Endodermal cell (in vitro differentiated cells): Measurements from ENCODE around the gene CACUL1. TPM values are rescaled to one million over a fixed set of nuclear protein-coding genes. Genes with fewer than 3 reads are reported as not detected.

ENCODE experiments used
- DNase-seq: peaks from one replicate; pipeline ENCODE4 v3.0.0-alpha.2; 2017
- H3K27ac ChIP-seq: 2 replicates; pipeline ENCODE4 v1.5.1; 2013; ENCODE audit warnings: mild to moderate bottlenecking, low read depth, low read length, moderate library complexity
- H3K27me3 ChIP-seq: 2 replicates; pipeline ENCODE4 v1.6.1; 2013; ENCODE audit warnings: mild to moderate bottlenecking, low read length, moderate library complexity; ENCODE audit not compliant: insufficient read depth, control insufficient read depth, poor library complexity, severe bottlenecking
- H3K36me3 ChIP-seq: 2 replicates; pipeline ENCODE4 v1.7.0; 2013; ENCODE audit warnings: mild to moderate bottlenecking, low read length, moderate library complexity; ENCODE audit not compliant: control insufficient read depth, insufficient read depth
- H3K4me1 ChIP-seq: one replicate; pipeline ENCODE4 v1.7.0; 2013; ENCODE audit warnings: low read length; ENCODE audit not compliant: control insufficient read depth, insufficient read depth
- H3K4me3 ChIP-seq: 2 replicates; pipeline ENCODE4 v1.5.1; 2013; ENCODE audit warnings: mild to moderate bottlenecking, low read length, moderate library complexity
- H3K9ac ChIP-seq: 2 replicates; pipeline ENCODE4 v1.6.1; 2013; ENCODE audit warnings: mild to moderate bottlenecking, low read length, moderate library complexity; ENCODE audit not compliant: poor library complexity, severe bottlenecking; ENCODE audit errors: extremely low read depth
- H3K9me3 ChIP-seq: 2 replicates; pipeline ENCODE4 v1.6.1; 2013; ENCODE audit warnings: mild to moderate bottlenecking, low read length, moderate library complexity; ENCODE audit not compliant: control insufficient read depth
- H3K27ac Mint-ChIP-seq: 2 replicates; pipeline ENCODE4 v1.8.0; 2020; ENCODE audit warnings: mixed read lengths
- H3K27me3 Mint-ChIP-seq: 2 replicates; pipeline ENCODE4 v1.8.0; 2021; ENCODE audit warnings: mild to moderate bottlenecking, mixed read lengths; ENCODE audit not compliant: insufficient read depth
- H3K36me3 Mint-ChIP-seq: 2 replicates; pipeline ENCODE4 v1.8.0; 2020; ENCODE audit warnings: low read depth, mixed read lengths
- H3K4me1 Mint-ChIP-seq: 2 replicates; pipeline ENCODE4 v1.8.0; 2020; ENCODE audit warnings: mixed read lengths
- H3K4me3 Mint-ChIP-seq: 2 replicates; pipeline ENCODE4 v1.8.0; 2020; ENCODE audit warnings: mild to moderate bottlenecking, moderate library complexity, mixed read lengths
- H3K9me3 Mint-ChIP-seq: 2 replicates; pipeline ENCODE4 v1.8.0; 2020; ENCODE audit warnings: mild to moderate bottlenecking, mixed read lengths
- whole genome bisulfite sequencing, 2 experiments: methylation state at CpG; one replicate each; pipeline versions ENCODE4 v1.1.5 to v1.1.7; 2013; ENCODE audit warnings: missing lambda C conversion rate in 2 of 2, mixed read lengths in 1 of 2; ENCODE audit not compliant: insufficient coverage in 1 of 2, insufficient read length in 1 of 2; 5-methylcytosine and 5-hydroxymethylcytosine counted together
- total RNA-seq, 2 donors: library from RNA; stranded (reverse); fragmentation: NEBNext Ultra II Directional in 1 of 2; extraction: Animal tissue kit (Norgen Biotek cat#: 25700) in 1 of 2; gene quantifications; 2 replicates in 1 of 2; 3 replicates in 1 of 2; pipeline ENCODE4 v1.2.1, GENCODE V29; 2021
- TF ChIP-seq, protein P1 (sequence below): fragments of 200-600 bp; sonication (generic); conservative IDR thresholded peaks from 2 replicates; pipeline ENCODE4 v1.5.0; 2021; ENCODE audit warnings: antibody characterized with exemption, mild to moderate bottlenecking

The CACUL1 gene
- total RNA-seq, 2 donors from 2014 or later, result 37.5 to 38.9 TPM

DNA sequence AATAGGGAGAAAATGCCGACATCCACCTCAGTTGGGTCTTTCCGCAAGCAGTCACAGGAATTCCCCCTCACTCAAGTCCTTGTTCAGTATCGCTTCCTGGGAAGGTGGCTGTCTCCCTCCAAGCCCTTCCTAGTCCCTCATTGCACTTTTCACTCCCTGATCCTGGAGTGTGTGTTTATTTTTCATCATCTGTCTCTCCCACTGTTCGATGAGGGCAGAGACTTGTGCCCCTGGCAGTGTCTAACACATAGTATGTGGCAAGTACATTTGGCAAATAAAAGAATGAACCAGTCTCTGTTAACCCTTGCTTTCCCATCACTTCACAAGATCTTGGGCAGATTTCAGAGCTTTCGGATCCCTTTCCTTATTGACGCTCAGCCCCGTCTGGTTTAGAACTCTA, 24.0 kb upstream of the CACUL1 start:
- H3K4me1 ChIP-seq, result no peaks in the 10 kb centered on the region
- H3K9me3 ChIP-seq, result peaks cover 5% of the 10 kb centered on the region
- TF ChIP-seq, protein P1, sequence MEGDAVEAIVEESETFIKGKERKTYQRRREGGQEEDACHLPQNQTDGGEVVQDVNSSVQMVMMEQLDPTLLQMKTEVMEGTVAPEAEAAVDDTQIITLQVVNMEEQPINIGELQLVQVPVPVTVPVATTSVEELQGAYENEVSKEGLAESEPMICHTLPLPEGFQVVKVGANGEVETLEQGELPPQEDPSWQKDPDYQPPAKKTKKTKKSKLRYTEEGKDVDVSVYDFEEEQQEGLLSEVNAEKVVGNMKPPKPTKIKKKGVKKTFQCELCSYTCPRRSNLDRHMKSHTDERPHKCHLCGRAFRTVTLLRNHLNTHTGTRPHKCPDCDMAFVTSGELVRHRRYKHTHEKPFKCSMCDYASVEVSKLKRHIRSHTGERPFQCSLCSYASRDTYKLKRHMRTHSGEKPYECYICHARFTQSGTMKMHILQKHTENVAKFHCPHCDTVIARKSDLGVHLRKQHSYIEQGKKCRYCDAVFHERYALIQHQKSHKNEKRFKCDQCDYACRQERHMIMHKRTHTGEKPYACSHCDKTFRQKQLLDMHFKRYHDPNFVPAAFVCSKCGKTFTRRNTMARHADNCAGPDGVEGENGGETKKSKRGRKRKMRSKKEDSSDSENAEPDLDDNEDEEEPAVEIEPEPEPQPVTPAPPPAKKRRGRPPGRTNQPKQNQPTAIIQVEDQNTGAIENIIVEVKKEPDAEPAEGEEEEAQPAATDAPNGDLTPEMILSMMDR, result no peak
- peaks cover 22% of the 10 kb centered on the region for H3K9me3 Mint-ChIP-seq
- H3K4me1 Mint-ChIP-seq, result no peaks in the 10 kb centered on the region
- H3K36me3 ChIP-seq, result no peaks in the 10 kb centered on the region
- peaks cover 9% of the 10 kb centered on the region for H3K27me3 Mint-ChIP-seq
- no peaks in the 10 kb centered on the region for H3K27me3 ChIP-seq
- no peak overlapping the region for H3K4me3 ChIP-seq
- H3K27ac Mint-ChIP-seq, result no peak overlapping the region
- no peak for DNase-seq
- WGBS, 2 experiments, result 94 to 96% methylated on average over 4 to 7 of the region's 7 CpGs
- no peak overlapping the region for H3K27ac ChIP-seq
- H3K4me3 Mint-ChIP-seq, result no peak overlapping the region
- H3K36me3 Mint-ChIP-seq, result no peaks in the 10 kb centered on the region
- no peak overlapping the region for H3K9ac ChIP-seq

DNA sequence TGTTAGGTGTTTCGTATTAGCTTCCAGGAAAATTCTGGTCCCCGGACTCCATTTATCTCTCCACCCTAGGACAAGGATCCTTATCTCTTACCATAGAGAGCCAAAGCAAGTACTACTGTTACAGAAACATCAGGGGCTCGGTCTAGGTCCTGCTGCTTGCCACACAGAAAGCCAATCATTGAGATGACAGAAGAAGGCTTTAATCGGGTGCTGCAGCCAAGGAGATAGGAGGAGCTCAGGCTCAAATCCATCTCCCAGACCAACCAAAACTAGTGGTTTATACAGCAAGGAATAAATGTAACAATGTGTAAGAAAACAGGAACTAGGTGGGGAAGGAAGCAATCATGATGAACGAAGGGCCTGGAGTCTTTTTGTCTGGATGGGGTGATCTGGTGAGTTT, 22.2 kb upstream of the CACUL1 start:
- no peak overlapping the region for H3K27ac Mint-ChIP-seq
- DNase-seq, result no peak
- no peak overlapping the region for H3K9ac ChIP-seq
- H3K36me3 ChIP-seq, result no peaks in the 10 kb centered on the region
- no peaks in the 10 kb centered on the region for H3K36me3 Mint-ChIP-seq
- no peaks in the 10 kb centered on the region for H3K4me1 ChIP-seq
- peaks cover 22% of the 10 kb centered on the region for H3K9me3 Mint-ChIP-seq
- 71 to 82% methylated on average over 2 to 5 of the region's 5 CpGs for WGBS, 2 experiments
- no peak overlapping the region for H3K4me3 ChIP-seq
- TF ChIP-seq, protein P1, result no peak
- H3K27me3 Mint-ChIP-seq, result peaks cover 12% of the 10 kb centered on the region
- no peaks in the 10 kb centered on the region for H3K27me3 ChIP-seq
- no peak overlapping the region for H3K4me3 Mint-ChIP-seq
- no peaks in the 10 kb centered on the region for H3K4me1 Mint-ChIP-seq
- H3K9me3 ChIP-seq, result peaks cover 5% of the 10 kb centered on the region
- H3K27ac ChIP-seq, result no peak overlapping the region

DNA sequence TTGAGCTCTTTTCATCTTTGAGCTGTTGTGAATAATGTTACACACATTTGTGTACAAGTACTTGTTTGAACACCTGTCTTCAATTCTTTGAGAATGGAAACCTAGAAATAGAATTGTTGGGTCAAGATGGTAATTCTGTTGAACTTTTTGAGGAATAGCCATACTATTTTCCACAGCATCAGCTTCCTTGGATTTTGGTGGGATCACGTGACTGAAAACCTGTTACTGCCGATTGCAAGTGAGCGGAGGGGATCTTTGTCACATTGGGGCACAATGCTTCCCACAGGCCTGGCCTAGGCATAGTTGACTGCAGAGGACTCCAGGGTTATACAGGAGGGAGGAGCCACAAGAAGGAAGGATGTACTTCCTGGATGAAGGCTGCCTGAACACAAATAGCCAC, 21.3 kb upstream of the CACUL1 start:
- 96 to 100% methylated on average over 3 of the region's 3 CpGs for WGBS, 2 experiments

More for the DNA sequence above, 21.3 kb upstream of the CACUL1 start:
- DNase-seq, result no peak
- Histone ChIP-seq H3K4me1 (no peaks in the 10 kb centered on the region), H3K9me3 (peaks cover 5% of the 10 kb centered on the region), H3K36me3 (no peaks in the 10 kb centered on the region), H3K9ac (no peak overlapping the region), H3K4me3 (no peak overlapping the region), H3K27me3 (no peaks in the 10 kb centered on the region), H3K27ac (no peak overlapping the region)
- no peak overlapping the region for H3K4me3 Mint-ChIP-seq
- no peaks in the 10 kb centered on the region for H3K4me1 Mint-ChIP-seq
- H3K9me3 Mint-ChIP-seq, result peaks cover 22% of the 10 kb centered on the region
- TF ChIP-seq, protein P1, result no peak
- H3K27me3 Mint-ChIP-seq, result peaks cover 14% of the 10 kb centered on the region
- no peak overlapping the region for H3K27ac Mint-ChIP-seq
- no peaks in the 10 kb centered on the region for H3K36me3 Mint-ChIP-seq
